Measurements from ENCODE around the gene PLCL1.

GRCh38 chr2:197809064-197809463, 4.7 kb downstream of the PLCL1 start:
- no peak for TF ChIP-seq CTCF (IDR thresholded peaks at IDR 0.05)
- TF ChIP-seq POLR2A (IDR thresholded peaks at IDR 0.05) = no peak

Measured in adrenal gland (tissue), 5 donors.